IPS-NIHi7 (cell line): ENCODE data around the gene PUSL1.

Experiments used
- DNase-seq: peaks from one replicate; pipeline ENCODE4 v3.0.0; 2012; ENCODE audit warnings: mixed read lengths; ENCODE audit errors: extremely low spot score

The PUSL1 gene

GRCh38 chr1:1337793-1338147, 29.4 kb downstream of the PUSL1 start:
- DNase-seq, result peak; percentile 94

DNA sequence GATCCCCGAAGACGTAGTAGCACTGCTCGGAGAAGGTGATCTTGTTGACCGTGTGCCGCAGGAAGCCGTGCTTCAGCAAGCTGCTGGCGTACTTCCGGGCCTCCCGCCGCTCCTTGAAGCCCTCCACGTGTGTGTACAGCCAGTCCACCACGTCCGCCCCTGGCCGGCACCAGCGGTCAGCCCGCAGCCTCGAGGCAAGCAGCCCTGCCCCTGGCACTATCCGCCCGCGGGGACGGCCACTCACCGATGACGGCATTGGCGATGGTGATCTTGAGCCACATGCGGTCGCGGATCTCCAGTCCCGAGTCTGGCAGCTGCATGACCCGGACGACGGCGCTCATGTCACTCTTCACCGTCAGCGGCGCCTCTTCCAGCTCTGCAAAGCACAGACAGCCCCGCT, 29.9 kb downstream of the PUSL1 start:
- DNase-seq, result no peak

DNA sequence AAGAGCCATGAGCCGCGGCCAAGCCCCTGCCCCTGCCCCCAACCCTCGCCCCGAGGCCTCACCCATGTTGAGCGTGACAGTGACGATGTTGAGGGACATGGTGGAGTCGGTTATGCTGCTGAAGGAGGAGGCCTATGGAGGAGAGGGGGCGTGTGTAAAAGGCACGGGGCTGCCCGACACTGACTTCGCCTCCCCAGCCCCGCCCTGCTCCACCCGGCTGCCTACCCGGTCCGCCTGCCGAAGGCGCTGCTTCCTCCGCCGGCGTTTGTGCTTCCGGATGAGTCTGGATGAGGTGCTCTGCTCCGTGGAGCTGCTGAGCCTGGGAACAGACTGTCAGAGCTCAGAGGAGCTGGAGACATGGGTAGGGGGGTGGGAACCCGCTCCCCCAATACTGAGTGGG, 31.8 kb downstream of the PUSL1 start:
- no peak for DNase-seq

DNA sequence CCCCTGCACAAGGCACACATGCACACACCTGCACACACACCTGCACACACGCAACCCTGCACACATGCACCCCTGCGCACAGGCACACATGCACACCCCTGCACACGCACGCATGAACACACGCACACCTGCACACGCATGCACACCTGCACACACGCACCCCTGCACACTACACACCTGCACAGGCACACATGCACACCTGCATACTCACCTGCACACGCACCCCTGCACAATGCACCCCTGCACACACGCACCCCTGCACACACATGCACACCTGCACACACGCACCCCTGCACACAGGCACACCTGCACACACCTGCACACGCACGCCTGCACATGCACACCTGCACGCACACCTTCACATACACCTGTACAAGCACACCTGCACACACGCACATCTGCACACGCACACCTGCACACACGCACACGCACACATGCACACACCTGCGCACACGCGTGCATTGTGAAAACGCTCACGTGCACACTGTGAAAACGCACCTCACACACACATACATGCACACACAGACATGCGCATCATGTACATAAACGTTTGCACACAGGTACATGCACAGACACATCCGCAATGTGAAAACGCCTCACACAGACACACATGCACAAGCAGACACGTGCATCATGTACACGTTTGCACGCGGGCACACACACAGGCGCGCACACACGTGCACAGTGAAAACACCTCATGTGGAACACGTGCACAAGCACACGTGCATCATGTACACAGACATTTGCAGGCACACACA, 32.6 kb downstream of the PUSL1 start:
- DNase-seq, result no peak

GRCh38 chr1:1341549-1342021, 33.2 kb downstream of the PUSL1 start:
- no peak for DNase-seq

- no peak for DNase-seq
Observed at GRCh38 chr1:1342061-1342562, 33.7 kb downstream of the PUSL1 start.

DNA sequence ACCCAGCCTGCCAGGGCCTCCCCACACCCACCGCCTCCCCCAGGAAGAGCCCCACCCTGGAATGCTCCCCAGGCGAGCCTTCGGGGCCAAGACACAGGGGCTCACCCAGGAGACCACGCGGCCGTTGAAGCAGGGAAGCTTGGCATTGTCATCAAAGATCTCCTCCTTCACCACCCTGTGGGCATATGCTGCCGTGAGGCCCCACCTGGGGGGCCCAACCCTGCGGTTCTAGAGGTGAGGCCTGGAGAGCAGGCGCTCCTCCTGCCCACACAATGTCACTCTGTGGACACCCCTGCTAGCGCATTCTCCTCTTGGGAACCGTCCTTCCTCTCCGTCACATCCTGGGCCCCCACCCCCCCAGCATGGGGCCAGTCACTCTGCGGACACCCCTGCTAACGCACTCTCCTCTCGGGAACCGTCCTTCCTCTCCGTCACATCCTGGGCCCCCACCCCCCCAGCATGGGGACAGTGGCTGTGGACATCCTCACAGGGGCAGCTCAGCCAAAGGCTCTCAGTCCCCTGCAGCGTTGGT, 34.3 kb downstream of the PUSL1 start:
- DNase-seq, result no peak

DNA sequence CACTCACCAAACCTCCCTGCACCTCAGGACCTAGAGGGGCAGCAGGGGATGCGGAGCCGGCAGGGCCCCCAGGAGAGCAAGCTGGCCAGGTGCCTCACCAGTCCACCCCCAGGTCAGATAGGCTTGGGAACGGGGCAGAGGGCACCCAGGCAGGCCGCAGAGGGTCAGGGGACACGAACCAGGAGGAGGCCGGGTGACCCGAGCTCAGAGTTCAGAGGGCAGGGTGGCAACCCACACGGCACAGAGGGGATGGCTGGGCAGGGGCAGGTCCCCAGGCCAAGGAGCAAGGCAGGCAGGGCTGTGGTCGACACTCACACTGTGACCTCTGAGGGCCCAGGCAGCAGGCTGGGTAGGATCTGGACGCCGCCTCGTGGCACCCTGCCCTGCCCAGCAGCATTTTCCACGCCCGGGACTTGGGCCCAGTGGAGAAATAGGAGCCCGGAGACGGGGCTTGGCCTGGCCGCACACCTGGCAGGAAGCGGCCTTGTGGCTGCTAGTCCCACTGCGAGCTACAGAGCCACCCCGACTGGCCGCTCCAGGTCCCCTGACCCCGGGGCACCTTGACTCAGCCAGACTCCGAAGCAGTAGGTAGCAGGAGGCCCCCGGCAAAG, 35.5 kb downstream of the PUSL1 start:
- DNase-seq, result no peak

- peak; percentile 59 for DNase-seq
Observed at GRCh38 chr1:1344655-1345361, 36.4 kb downstream of the PUSL1 start.

- no peak for DNase-seq
Observed at GRCh38 chr1:1345384-1345783, 37.0 kb downstream of the PUSL1 start.

GRCh38 chr1:1345860-1346500, 37.6 kb downstream of the PUSL1 start:
- DNase-seq, result no peak

DNA sequence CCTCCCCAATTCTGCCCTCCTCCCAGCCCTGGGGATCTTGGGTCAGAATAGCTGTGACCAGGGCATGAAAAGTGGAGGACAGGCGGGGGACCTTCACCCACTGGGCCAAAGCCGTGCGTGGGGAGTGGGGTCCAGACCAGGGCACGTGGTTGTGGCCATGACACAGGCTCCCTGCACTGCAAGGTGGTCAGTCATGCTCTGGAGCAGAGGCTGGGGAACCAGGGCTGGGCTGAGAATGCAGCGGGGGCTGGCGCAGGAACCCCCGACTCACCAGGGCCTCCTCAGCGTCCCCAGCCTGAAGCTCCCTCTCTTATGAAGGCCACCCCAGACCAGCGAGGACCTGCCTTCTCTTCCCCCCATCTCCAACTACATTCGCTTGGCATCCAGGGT, 38.1 kb downstream of the PUSL1 start:
- no peak for DNase-seq

GRCh38 chr1:1347026-1347595, 38.7 kb downstream of the PUSL1 start:
- DNase-seq, result no peak

GRCh38 chr1:1347663-1348419, 39.4 kb downstream of the PUSL1 start:
- peak; percentile 77 for DNase-seq

- no peak for DNase-seq
Observed at GRCh38 chr1:1348420-1349255, 40.2 kb downstream of the PUSL1 start.

GRCh38 chr1:1349256-1350012, 41.0 kb downstream of the PUSL1 start, which contains the start of gene DVL1:
TSS of gene DVL1 (minus strand) at chr1:1349418. CDS start at chr1:1349065, 353 bp downstream.
- peak; percentile 83 for DNase-seq

- DNase-seq, result no peak
Observed at GRCh38 chr1:1351511-1352427, 43.4 kb downstream of the PUSL1 start.
